Stomach (tissue), 4 donors: ENCODE data around the gene CPHXL2.

Experiments used
- EP300 ChIP-seq: sonication (generic); formaldehyde crosslinking; IDR thresholded peaks from one replicate; pipeline ENCODE4 v1.6.1; 2017; ENCODE audit warnings: antibody characterized with exemption
- POLR2A ChIP-seq, 4 donors: fragments of 450-650 bp; IDR thresholded peaks; one replicate each; pipeline ENCODE4 v1.6.1; 2016; ENCODE audit warnings: antibody characterized with exemption in 4 of 4, control low read depth in 2 of 4, mild to moderate bottlenecking in 1 of 4, moderate library complexity in 1 of 4
- POLR2AphosphoS5 ChIP-seq, 3 donors: sonication (generic); formaldehyde crosslinking; IDR thresholded peaks; one replicate each; pipeline ENCODE4 v1.6.1; 2016; ENCODE audit warnings: antibody characterized with exemption in 3 of 3
- TF ChIP-seq, protein P1 (sequence below), 7 experiments: fragments of 450-650 bp in 4 of 7; fragments of 200-600 bp in 3 of 7; sonication (generic) in 3 of 7; IDR thresholded peaks; one replicate each; pipeline ENCODE4 v1.5.1; 2016 to 2019; ENCODE audit warnings: antibody characterized with exemption in 7 of 7, control low read depth in 2 of 7, mild to moderate bottlenecking in 1 of 7

DNA sequence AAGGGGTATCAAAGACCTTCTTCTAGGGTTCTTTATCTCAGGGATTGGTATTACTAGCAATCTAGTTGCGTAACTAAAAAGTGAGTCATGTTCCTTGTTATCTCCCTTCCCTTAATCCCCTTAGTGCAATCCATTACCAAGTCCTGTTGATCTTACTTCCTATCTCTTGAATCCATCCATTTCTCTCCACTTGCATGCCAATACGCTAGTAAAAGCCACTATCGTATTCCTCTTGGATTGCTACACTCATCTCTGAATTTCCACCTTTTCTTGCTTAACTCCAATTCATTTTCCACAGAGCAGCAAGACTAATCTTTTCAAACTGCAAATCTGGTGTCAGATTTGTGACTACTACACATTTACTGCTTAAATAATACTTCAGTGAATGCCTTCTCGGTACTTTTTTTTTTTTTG, 51.9 kb downstream of the CPHXL2 start:
- TF ChIP-seq POLR2A (IDR thresholded peaks at IDR 0.05) (no peak), POLR2AphosphoS5 (IDR thresholded peaks at IDR 0.05) (no peak), EP300 (no peak)
- TF ChIP-seq, protein P1, sequence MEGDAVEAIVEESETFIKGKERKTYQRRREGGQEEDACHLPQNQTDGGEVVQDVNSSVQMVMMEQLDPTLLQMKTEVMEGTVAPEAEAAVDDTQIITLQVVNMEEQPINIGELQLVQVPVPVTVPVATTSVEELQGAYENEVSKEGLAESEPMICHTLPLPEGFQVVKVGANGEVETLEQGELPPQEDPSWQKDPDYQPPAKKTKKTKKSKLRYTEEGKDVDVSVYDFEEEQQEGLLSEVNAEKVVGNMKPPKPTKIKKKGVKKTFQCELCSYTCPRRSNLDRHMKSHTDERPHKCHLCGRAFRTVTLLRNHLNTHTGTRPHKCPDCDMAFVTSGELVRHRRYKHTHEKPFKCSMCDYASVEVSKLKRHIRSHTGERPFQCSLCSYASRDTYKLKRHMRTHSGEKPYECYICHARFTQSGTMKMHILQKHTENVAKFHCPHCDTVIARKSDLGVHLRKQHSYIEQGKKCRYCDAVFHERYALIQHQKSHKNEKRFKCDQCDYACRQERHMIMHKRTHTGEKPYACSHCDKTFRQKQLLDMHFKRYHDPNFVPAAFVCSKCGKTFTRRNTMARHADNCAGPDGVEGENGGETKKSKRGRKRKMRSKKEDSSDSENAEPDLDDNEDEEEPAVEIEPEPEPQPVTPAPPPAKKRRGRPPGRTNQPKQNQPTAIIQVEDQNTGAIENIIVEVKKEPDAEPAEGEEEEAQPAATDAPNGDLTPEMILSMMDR (IDR thresholded peaks at IDR 0.05) = no peak
